ENCODE measurements around the gene CALML4.
"Not testable (repeated sequence)": the region's sequence is repeated elsewhere in the genome, so short reads cannot be mapped to it uniquely, and the experiment has no call there.

Gene CALML4

GRCh38 chr15:68231102-68231818 lies 26.1 kb upstream of the CALML4 start:
- H3K27ac ChIP-seq (ENCODE audit: low read depth, low read length) = no peak overlapping the region

GRCh38 chr15:68230157-68231100 lies 25.3 kb upstream of the CALML4 start:
- Histone ChIP-seq H3K9ac (ENCODE audit: low read length) (no peak overlapping the region), H3K27ac (ENCODE audit: low read depth, low read length) (peak overlapping the region; percentile 77), H3K27me3 (ENCODE audit: control insufficient read depth, insufficient read depth, low read length) (no peaks in the 10 kb centered on the region), H3K4me3 (ENCODE audit: low read length) (peak overlapping the region; percentile 76), H3K36me3 (ENCODE audit: control insufficient read depth, insufficient read depth, low read length) (no peaks in the 10 kb centered on the region), H3K4me1 (ENCODE audit: control insufficient read depth, insufficient read depth, low read length) (peaks cover 13% of the 10 kb centered on the region)

More at GRCh38 chr15:68231102-68231818, 26.1 kb upstream of the CALML4 start:
- Histone ChIP-seq H3K36me3 (ENCODE audit: control insufficient read depth, insufficient read depth, low read length) (no peaks in the 10 kb centered on the region), H3K4me1 (ENCODE audit: control insufficient read depth, insufficient read depth, low read length) (peaks cover 13% of the 10 kb centered on the region), H3K9ac (ENCODE audit: low read length) (no peak overlapping the region), H3K27me3 (ENCODE audit: control insufficient read depth, insufficient read depth, low read length) (no peaks in the 10 kb centered on the region), H3K4me3 (ENCODE audit: low read length) (no peak overlapping the region)

- peak within 1 kb of the TSS; percentile 76 for H3K4me3 ChIP-seq (ENCODE audit: low read length)
- peak within 1 kb of the TSS; percentile 77 for H3K27ac ChIP-seq (ENCODE audit: low read depth, low read length)
- no peaks in the 10 kb centered on the region for H3K36me3 ChIP-seq (ENCODE audit: control insufficient read depth, insufficient read depth, low read length)
- H3K27me3 ChIP-seq (ENCODE audit: control insufficient read depth, insufficient read depth, low read length) = no peaks in the 10 kb centered on the region
- H3K9ac ChIP-seq (ENCODE audit: low read length) = no peak within 1 kb of the TSS
- H3K4me1 ChIP-seq (ENCODE audit: control insufficient read depth, insufficient read depth, low read length) = peaks cover 13% of the 10 kb centered on the region
Measured at GRCh38 chr15:68229386-68230156, 24.4 kb upstream of the CALML4 start, which contains the start of gene CLN6. Gene CLN6, minus strand, starts transcription at chr15:68229728. Its CDS starts 144 bp downstream, at chr15:68229584.

- Histone ChIP-seq H3K27ac (ENCODE audit: low read depth, low read length) (peak overlapping the region; percentile 60), H3K9ac (ENCODE audit: low read length) (no peak overlapping the region)
Measured at GRCh38 chr15:68228971-68229385, 23.8 kb upstream of the CALML4 start.

DNA sequence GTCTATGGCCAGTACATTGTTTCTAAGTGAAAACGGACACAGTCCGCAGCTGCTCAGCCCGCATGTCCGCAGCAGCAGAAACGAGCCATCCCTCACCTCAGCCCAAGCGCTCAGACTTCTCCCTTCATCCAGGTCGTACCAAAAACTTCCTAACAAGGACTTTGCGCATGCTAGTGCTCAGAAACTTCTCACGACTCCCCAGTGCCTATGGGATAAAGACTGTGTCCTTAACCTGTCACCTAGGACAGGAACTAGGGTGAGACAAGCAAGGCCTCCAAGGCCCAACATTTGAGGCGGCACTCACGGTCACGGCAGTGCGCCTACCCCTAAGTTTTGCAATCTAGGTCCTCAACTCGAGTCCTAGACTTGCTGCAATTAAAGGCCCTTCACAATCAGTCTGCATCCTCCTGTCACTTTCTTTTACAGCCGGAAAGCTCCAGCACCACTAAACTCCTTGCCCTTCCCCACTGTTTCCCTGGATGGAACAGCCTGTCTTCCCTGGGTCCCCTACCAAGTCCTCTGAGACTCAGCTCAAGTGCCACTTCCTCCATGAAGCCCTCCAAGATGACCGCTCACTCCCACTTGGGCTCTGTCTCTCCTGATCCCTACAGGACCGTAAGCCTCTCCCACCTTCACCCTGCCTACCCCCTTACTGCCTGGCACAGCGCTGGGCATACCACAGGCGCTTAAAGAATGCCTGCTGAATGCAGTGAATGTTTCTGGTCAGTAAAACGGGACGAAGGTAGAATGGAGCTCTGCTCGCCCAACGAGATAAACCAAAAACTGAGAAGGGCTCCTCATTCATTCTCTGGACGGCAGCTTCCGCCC lies 23.2 kb upstream of the CALML4 start:
- Histone ChIP-seq H3K27me3 (ENCODE audit: control insufficient read depth, insufficient read depth, low read length) (no peaks in the 10 kb centered on the region), H3K4me3 (ENCODE audit: low read length) (peak overlapping the region; percentile 74), H3K9ac (ENCODE audit: low read length) (no peak overlapping the region), H3K36me3 (ENCODE audit: control insufficient read depth, insufficient read depth, low read length) (no peaks in the 10 kb centered on the region), H3K27ac (ENCODE audit: low read depth, low read length) (no peak overlapping the region), H3K4me1 (ENCODE audit: control insufficient read depth, insufficient read depth, low read length) (peaks cover 13% of the 10 kb centered on the region)

More at GRCh38 chr15:68228971-68229385, 23.8 kb upstream of the CALML4 start:
- Histone ChIP-seq H3K4me3 (ENCODE audit: low read length) (peak overlapping the region; percentile 74), H3K36me3 (ENCODE audit: control insufficient read depth, insufficient read depth, low read length) (no peaks in the 10 kb centered on the region), H3K27me3 (ENCODE audit: control insufficient read depth, insufficient read depth, low read length) (no peaks in the 10 kb centered on the region), H3K4me1 (ENCODE audit: control insufficient read depth, insufficient read depth, low read length) (peaks cover 13% of the 10 kb centered on the region)

GRCh38 chr15:68227643-68228142 lies 22.6 kb upstream of the CALML4 start:
- H3K27ac ChIP-seq (ENCODE audit: low read depth, low read length) = no peak overlapping the region
- no peaks in the 10 kb centered on the region for H3K27me3 ChIP-seq (ENCODE audit: control insufficient read depth, insufficient read depth, low read length)
- no peaks in the 10 kb centered on the region for H3K36me3 ChIP-seq (ENCODE audit: control insufficient read depth, insufficient read depth, low read length)
- peak overlapping the region; percentile 74 for H3K4me3 ChIP-seq (ENCODE audit: low read length)
- H3K9ac ChIP-seq (ENCODE audit: low read length) = no peak overlapping the region
- H3K4me1 ChIP-seq (ENCODE audit: control insufficient read depth, insufficient read depth, low read length) = peaks cover 13% of the 10 kb centered on the region

- H3K27ac ChIP-seq (ENCODE audit: low read depth, low read length); H3K27me3 ChIP-seq (ENCODE audit: control insufficient read depth, insufficient read depth, low read length); H3K4me3 ChIP-seq (ENCODE audit: low read length); H3K9ac ChIP-seq (ENCODE audit: low read length); H3K36me3 ChIP-seq (ENCODE audit: control insufficient read depth, insufficient read depth, low read length): not testable (repeated sequence)
- H3K4me1 ChIP-seq (ENCODE audit: control insufficient read depth, insufficient read depth, low read length) = peaks cover 13% of the 10 kb centered on the region
Measured at GRCh38 chr15:68225442-68225841, 20.3 kb upstream of the CALML4 start.

GRCh38 chr15:68224546-68225250 lies 19.6 kb upstream of the CALML4 start:
- H3K36me3 ChIP-seq (ENCODE audit: control insufficient read depth, insufficient read depth, low read length) = no peaks in the 10 kb centered on the region
- H3K4me1 ChIP-seq (ENCODE audit: control insufficient read depth, insufficient read depth, low read length) = peaks cover 8% of the 10 kb centered on the region
- no peak overlapping the region for H3K4me3 ChIP-seq (ENCODE audit: low read length)
- H3K9ac ChIP-seq (ENCODE audit: low read length) = no peak overlapping the region
- no peak overlapping the region for H3K27ac ChIP-seq (ENCODE audit: low read depth, low read length)
- no peaks in the 10 kb centered on the region for H3K27me3 ChIP-seq (ENCODE audit: control insufficient read depth, insufficient read depth, low read length)

DNA sequence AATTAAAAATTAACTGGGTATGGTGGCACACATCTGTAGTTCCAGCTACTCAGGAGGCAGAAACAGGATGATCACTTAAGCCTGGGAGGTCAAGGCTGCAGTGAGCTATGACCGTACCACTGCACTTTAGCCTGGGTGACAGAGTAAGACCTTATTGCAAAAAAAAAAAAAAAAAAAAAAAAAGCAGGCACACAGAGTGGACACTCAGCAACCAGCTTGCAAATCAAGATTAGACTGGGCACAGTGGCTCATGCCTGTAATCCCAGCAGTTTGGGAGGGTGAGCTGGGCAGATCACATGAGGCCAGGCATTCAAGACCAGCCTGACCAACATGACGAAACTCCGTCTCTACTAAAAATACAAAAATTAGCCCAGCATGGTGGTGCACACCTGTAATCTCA lies 19.0 kb upstream of the CALML4 start:
- H3K4me3 ChIP-seq (ENCODE audit: low read length) = no peak overlapping the region
- no peaks in the 10 kb centered on the region for H3K36me3 ChIP-seq (ENCODE audit: control insufficient read depth, insufficient read depth, low read length)

DNA sequence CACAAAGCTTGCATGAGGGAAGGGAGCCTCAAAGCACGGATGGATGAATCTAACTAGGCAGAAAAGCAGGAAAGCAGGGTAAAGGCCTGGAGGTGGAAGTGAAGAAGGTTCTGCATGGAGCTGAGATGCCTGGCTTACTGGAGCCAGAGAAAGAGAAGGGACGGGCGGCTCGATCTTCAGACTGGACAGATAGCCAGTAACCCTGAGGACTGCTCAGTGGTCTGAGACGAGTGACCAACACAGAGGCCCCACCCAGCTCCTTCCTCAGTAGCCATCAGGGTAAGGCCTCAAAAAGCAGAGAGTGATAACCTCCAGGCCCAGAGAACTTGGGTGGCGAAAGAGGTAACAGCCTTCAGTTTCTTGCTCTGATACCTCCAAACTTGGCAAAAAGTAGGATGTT lies 18.0 kb upstream of the CALML4 start:
- H3K36me3 ChIP-seq (ENCODE audit: control insufficient read depth, insufficient read depth, low read length) = no peaks in the 10 kb centered on the region
- no peak overlapping the region for H3K4me3 ChIP-seq (ENCODE audit: low read length)
- no peak overlapping the region for H3K27ac ChIP-seq (ENCODE audit: low read depth, low read length)
- H3K4me1 ChIP-seq (ENCODE audit: control insufficient read depth, insufficient read depth, low read length) = peaks cover 3% of the 10 kb centered on the region
- H3K9ac ChIP-seq (ENCODE audit: low read length) = no peak overlapping the region
- H3K27me3 ChIP-seq (ENCODE audit: control insufficient read depth, insufficient read depth, low read length) = no peaks in the 10 kb centered on the region

More for the DNA sequence above, 19.0 kb upstream of the CALML4 start:
- Histone ChIP-seq H3K4me1 (ENCODE audit: control insufficient read depth, insufficient read depth, low read length) (peaks cover 8% of the 10 kb centered on the region), H3K27me3 (ENCODE audit: control insufficient read depth, insufficient read depth, low read length) (no peaks in the 10 kb centered on the region), H3K27ac (ENCODE audit: low read depth, low read length) (no peak overlapping the region), H3K9ac (ENCODE audit: low read length) (no peak overlapping the region)

- H3K9ac ChIP-seq (ENCODE audit: low read length); H3K36me3 ChIP-seq (ENCODE audit: control insufficient read depth, insufficient read depth, low read length); H3K4me3 ChIP-seq (ENCODE audit: low read length); H3K4me1 ChIP-seq (ENCODE audit: control insufficient read depth, insufficient read depth, low read length); H3K27me3 ChIP-seq (ENCODE audit: control insufficient read depth, insufficient read depth, low read length); H3K27ac ChIP-seq (ENCODE audit: low read depth, low read length): not testable (repeated sequence)
Measured at GRCh38 chr15:68222432-68222743, 17.3 kb upstream of the CALML4 start.
